Spleen (tissue), 11 donors: Measurements from ENCODE around the gene ECM1. TPM values are rescaled to one million over a fixed set of nuclear protein-coding genes. Genes with fewer than 3 reads are reported as not detected.

Experiments used
- DNase-seq: peaks from one replicate; pipeline ENCODE4 v3.0.0-alpha.2; 2020
- H3K27ac ChIP-seq, 8 donors: fragments of 200-600 bp; sonication (generic) in 7 of 8; 1 replicate in 4 of 8; 2 replicates in 4 of 8; pipeline versions ENCODE4 v1.5.0 to v1.8.0; 2016 to 2021; ENCODE audit warnings: inconsistent platforms in 4 of 8, mild to moderate bottlenecking in 4 of 8, moderate library complexity in 1 of 8
- H3K27me3 ChIP-seq, 7 donors: fragments of 200-600 bp; sonication (generic) in 6 of 7; replicated peaks in 1 of 7; 1 replicate in 4 of 7; 2 replicates in 3 of 7; pipeline versions ENCODE4 v1.5.0 to v1.8.0; 2016 to 2021; ENCODE audit warnings: inconsistent platforms in 3 of 7, mild to moderate bottlenecking in 1 of 7
- H3K36me3 ChIP-seq, 6 donors: fragments of 200-600 bp; sonication (generic) in 5 of 6; 1 replicate in 4 of 6; 2 replicates in 2 of 6; pipeline versions ENCODE4 v1.5.0 to v1.8.0; 2016 to 2021; ENCODE audit warnings: inconsistent platforms in 2 of 6
- H3K4me1 ChIP-seq, 6 donors: fragments of 200-600 bp; sonication (generic) in 5 of 6; 1 replicate in 3 of 6; 2 replicates in 3 of 6; pipeline versions ENCODE4 v1.5.0 to v1.8.0; 2016 to 2021; ENCODE audit warnings: inconsistent platforms in 3 of 6
- H3K4me3 ChIP-seq, 8 donors: fragments of 200-600 bp; sonication (generic) in 7 of 8; 1 replicate in 4 of 8; 2 replicates in 4 of 8; pipeline versions ENCODE4 v1.5.0 to v1.8.0; 2016 to 2021; ENCODE audit warnings: inconsistent platforms in 4 of 8, mild to moderate bottlenecking in 4 of 8, moderate library complexity in 2 of 8
- H3K9me3 ChIP-seq, 8 donors: fragments of 200-600 bp; sonication (generic) in 7 of 8; 1 replicate in 4 of 8; 2 replicates in 4 of 8; pipeline versions ENCODE4 v1.5.0 to v1.8.0; 2016 to 2021; ENCODE audit warnings: inconsistent platforms in 4 of 8
- CTCF ChIP-seq, 11 experiments: fragments of 200-600 bp in 7 of 11; fragments of 450-650 bp in 4 of 11; sonication (generic) in 4 of 11; IDR thresholded peaks in 8 of 11; conservative IDR thresholded peaks in 3 of 11; 1 replicate in 7 of 11; 2 replicates in 4 of 11; pipeline versions ENCODE4 v1.4.0 to v1.8.0; 2016 to 2021; ENCODE audit warnings: antibody characterized with exemption in 11 of 11, inconsistent platforms in 4 of 11, mild to moderate bottlenecking in 1 of 11
- POLR2A ChIP-seq, 3 donors: fragments of 450-650 bp; IDR thresholded peaks; one replicate each; pipeline ENCODE4 v1.5.1; 2017; ENCODE audit warnings: antibody characterized with exemption in 3 of 3, mild to moderate bottlenecking in 1 of 3
- POLR2AphosphoS5 ChIP-seq, 3 donors: sonication (generic); formaldehyde crosslinking; IDR thresholded peaks; one replicate each; pipeline ENCODE4 v1.5.1; 2017; ENCODE audit warnings: antibody characterized with exemption in 3 of 3
- WGBS, 5 donors: extraction: QIAGEN DNeasy Blood & Tissue Kit in 3 of 5; methylation state at CpG; one replicate each; pipeline versions ENCODE4 v1.1.5 to v1.1.7; 2013 to 2018; 5-methylcytosine and 5-hydroxymethylcytosine counted together
- intact Hi-C: fragments of 100-400 bp; cut with DNase I; formaldehyde crosslinking; loops from one replicate; pipeline ENCODE4 v1.15.0; 2023; ENCODE audit warnings: low total_unique reads
- polyA plus RNA-seq, 3 donors: library from polyadenylated mRNA; stranded (reverse); fragments of 200-250 nt; gene quantifications; one replicate each; pipeline ENCODE4 v1.2.1, GENCODE V29; 2013
- total RNA-seq, 7 donors: library from RNA; depleted of rRNA in 3 of 7; stranded (reverse); fragments of >200 nt in 3 of 7; fragmentation: NEBNext Ultra II Directional in 4 of 7; extraction: Animal tissue kit (Norgen Biotek cat#: 25700) in 4 of 7; gene quantifications; one replicate each; pipeline versions ENCODE4 v1.1.0 to v1.2.1, GENCODE V29; 2016 to 2021
- donor health status: healthy with polysubstance abuse.
- donor health status: DM: no; HTN: no; CAD: no; lungs with moderate emphysema.
- donor health status: DM: no; HTN: no; CAD: no.
- donor health status: Bipolar disorder and iron deficiency.
- donor health status: healthy.
- donor health status: DM: no; HTN: no; CAD: no.
- donor health status: DM: yes; HTN: yes; CAD: no.

The ECM1 gene
- total and polyA plus RNA-seq, 10 donors = 2.7 to 16.5 (median 9.9) TPM

GRCh38 chr1:150552128-150552910, 44.4 kb downstream of the ECM1 start:
- TF ChIP-seq CTCF (IDR thresholded peaks at IDR 0.05 in 8 of 11, conservative IDR thresholded peaks at IDR 0.05 in 3 of 11) = peak in 1 of 11 experiments; percentile 17
- TF ChIP-seq POLR2AphosphoS5 (IDR thresholded peaks at IDR 0.05) = peak; percentile 76 to 82 (median 80)
- TF ChIP-seq POLR2A (IDR thresholded peaks at IDR 0.05) = no peak
- DNase-seq = peak; percentile 91
- no peaks in the 10 kb centered on the region for H3K9me3 ChIP-seq
- H3K4me1 ChIP-seq = peaks cover 30 to 83% (median 57%) of the 10 kb centered on the region in 6 donors
- peaks cover 0 to 37% (median 0%) of the 10 kb centered on the region in 6 donors for H3K36me3 ChIP-seq
- WGBS, 5 donors = 18 to 29% (median 24%) methylated on average over 12 to 13 of the region's 13 CpGs
- peak overlapping the region in 1 of 8 donors; percentile 41 for H3K4me3 ChIP-seq
- intact Hi-C loops = no loop called here
- peaks cover 0 to 33% (median 0%) of the 10 kb centered on the region in 7 donors for H3K27me3 ChIP-seq
- peak overlapping the region in 7 of 8 donors; percentile 59 to 86 (median 79) for H3K27ac ChIP-seq

- TF ChIP-seq POLR2AphosphoS5 (IDR thresholded peaks at IDR 0.05) (no peak), POLR2A (IDR thresholded peaks at IDR 0.05) (no peak), CTCF (IDR thresholded peaks at IDR 0.05 in 8 of 11, conservative IDR thresholded peaks at IDR 0.05 in 3 of 11) (no peak)
- peaks cover 30 to 88% (median 61%) of the 10 kb centered on the region in 6 donors for H3K4me1 ChIP-seq
- intact Hi-C loops = no loop called here
- DNase-seq = peak; percentile 78
- peaks cover 0 to 43% (median 0%) of the 10 kb centered on the region in 6 donors for H3K36me3 ChIP-seq
- 76 to 89% (median 78%) methylated on average over 7 to 12 of the region's 12 CpGs for WGBS, 5 donors
- peaks cover 0 to 27% (median 0%) of the 10 kb centered on the region in 7 donors for H3K27me3 ChIP-seq
- no peaks in the 10 kb centered on the region for H3K9me3 ChIP-seq
- peak overlapping the region in 1 of 8 donors; percentile 41 for H3K4me3 ChIP-seq
- H3K27ac ChIP-seq = peak overlapping the region in 7 of 8 donors; percentile 59 to 86 (median 76)
These were observed 45.0 kb downstream of the ECM1 start for GRCh38 chr1:150552911-150553289.

- intact Hi-C loops = no loop called here
- Histone ChIP-seq H3K27me3 (peaks cover 0 to 21% (median 0%) of the 10 kb centered on the region in 7 donors), H3K27ac (peak overlapping the region in 6 of 8 donors; percentile 63 to 86 (median 79)), H3K9me3 (no peaks in the 10 kb centered on the region), H3K36me3 (peaks cover 0 to 43% (median 0%) of the 10 kb centered on the region in 6 donors), H3K4me3 (no peak overlapping the region), H3K4me1 (peaks cover 26 to 88% (median 62%) of the 10 kb centered on the region in 6 donors)
- peak; percentile 73 for DNase-seq
- 80 to 88% (median 86%) methylated on average over 13 to 23 of the region's 23 CpGs for WGBS, 5 donors
- TF ChIP-seq POLR2A (IDR thresholded peaks at IDR 0.05) (no peak), POLR2AphosphoS5 (IDR thresholded peaks at IDR 0.05) (peak in 2 of 3 donors; percentile 18 to 55)
These were observed 45.6 kb downstream of the ECM1 start for GRCh38 chr1:150553392-150554085.

GRCh38 chr1:150554086-150554452, 46.2 kb downstream of the ECM1 start:
- intact Hi-C loops = no loop called here
- peaks cover 0 to 43% (median 0%) of the 10 kb centered on the region in 6 donors for H3K36me3 ChIP-seq
- no peak for TF ChIP-seq CTCF (IDR thresholded peaks at IDR 0.05 in 8 of 11, conservative IDR thresholded peaks at IDR 0.05 in 3 of 11)
- peak in 2 of 3 donors; percentile 21 to 39 for TF ChIP-seq POLR2AphosphoS5 (IDR thresholded peaks at IDR 0.05)
- no peak for TF ChIP-seq POLR2A (IDR thresholded peaks at IDR 0.05)
- H3K9me3 ChIP-seq = no peaks in the 10 kb centered on the region
- peak overlapping the region in 3 of 8 donors; percentile 82 to 86 (median 85) for H3K27ac ChIP-seq
- H3K27me3 ChIP-seq = peaks cover 0 to 16% (median 0%) of the 10 kb centered on the region in 7 donors
- 86 to 95% (median 92%) methylated on average over 6 to 8 of the region's 8 CpGs for WGBS, 5 donors
- DNase-seq = no peak
- no peak overlapping the region for H3K4me3 ChIP-seq
- peaks cover 25 to 89% (median 64%) of the 10 kb centered on the region in 6 donors for H3K4me1 ChIP-seq
